Natural killer cell (primary cell): Measurements from ENCODE around the gene SLC25A21. TPM values are rescaled to one million over a fixed set of nuclear protein-coding genes. Genes with fewer than 3 reads are reported as not detected.

ENCODE experiments used
- ATAC-seq, 3 donors: fragments of 150-1000 bp in 2 of 3; fragments of 200-7000 bp in 1 of 3; cut with Tn5 transposase; 1 replicate in 1 of 3; 2 replicates in 2 of 3; pipeline ENCODE4 v1.10.0; 2021; ENCODE audit warnings: mild to moderate bottlenecking in 2 of 3, moderate library complexity in 2 of 3
- DNase-seq, 2 donors: peaks; one replicate each; pipeline versions ENCODE4 v3.0.0 to v3.0.0-alpha.2; 2013 to 2021; ENCODE audit warnings: mixed read lengths in 1 of 2
- H3K27ac ChIP-seq: one replicate; pipeline ENCODE4 v1.5.1; 2013; ENCODE audit warnings: mild to moderate bottlenecking, low read length
- H3K27me3 ChIP-seq: one replicate; pipeline ENCODE4 v1.6.1; 2013; ENCODE audit warnings: low read length; ENCODE audit not compliant: control insufficient read depth, insufficient read depth
- H3K36me3 ChIP-seq: one replicate; pipeline ENCODE4 v1.6.1; 2013; ENCODE audit warnings: low read length; ENCODE audit not compliant: control insufficient read depth, insufficient read depth
- H3K4me1 ChIP-seq: one replicate; pipeline ENCODE4 v1.6.1; 2013; ENCODE audit warnings: low read length; ENCODE audit not compliant: control insufficient read depth, insufficient read depth
- H3K4me3 ChIP-seq: one replicate; pipeline ENCODE4 v1.5.1; 2013; ENCODE audit warnings: low read length
- H3K9me3 ChIP-seq: one replicate; pipeline ENCODE4 v1.6.1; 2013; ENCODE audit warnings: low read length; ENCODE audit not compliant: control insufficient read depth, insufficient read depth
- H3K27ac Mint-ChIP-seq, 2 donors: one replicate each; pipeline ENCODE4 v1.8.0; 2022; ENCODE audit warnings: mild to moderate bottlenecking in 2 of 2, mixed read lengths in 2 of 2, moderate library complexity in 1 of 2
- H3K27me3 Mint-ChIP-seq, 2 donors: one replicate each; pipeline ENCODE4 v1.8.0; 2022; ENCODE audit warnings: low read depth in 2 of 2, mixed read lengths in 2 of 2
- H3K36me3 Mint-ChIP-seq: one replicate; pipeline ENCODE4 v1.8.0; 2022; ENCODE audit warnings: mixed read lengths
- H3K4me1 Mint-ChIP-seq, 2 donors: one replicate each; pipeline ENCODE4 v1.8.0; 2022; ENCODE audit warnings: mixed read lengths in 2 of 2
- H3K4me3 Mint-ChIP-seq: one replicate; pipeline ENCODE4 v1.8.0; 2022; ENCODE audit warnings: mild to moderate bottlenecking, moderate library complexity, mixed read lengths
- H3K9me3 Mint-ChIP-seq, 2 donors: one replicate each; pipeline ENCODE4 v1.8.0; 2022; ENCODE audit warnings: mixed read lengths in 2 of 2
- whole genome bisulfite sequencing: methylation state at CpG from one replicate; pipeline ENCODE4 v1.1.7; 2013; ENCODE audit warnings: missing lambda C conversion rate; ENCODE audit not compliant: insufficient coverage; 5-methylcytosine and 5-hydroxymethylcytosine counted together
- intact Hi-C: fragments of 100-400 bp; cut with micrococcal nuclease; formaldehyde crosslinking; loops from one replicate; pipeline ENCODE4 v1.14.2; 2022
- total RNA-seq, 4 donors: library from RNA; stranded (reverse); fragments of 120-200 nt in 1 of 4; gene quantifications; one replicate each; pipeline versions ENCODE4 v1.2.3 to v1.2.4, GENCODE V29; 2013 to 2022
- TF ChIP-seq, protein P1 (sequence below): fragments of 200-600 bp; IDR thresholded peaks from one replicate; pipeline ENCODE4 v1.8.0; 2022; ENCODE audit warnings: antibody characterized with exemption

SLC25A21 gene
- total RNA-seq, 3 donors from 2014 or later (not counting 1 experiment from before 2014, with no cell fraction given) = not detected

GRCh38 chr14:37122919-37123639 lies 49.3 kb downstream of the SLC25A21 start:
- WGBS = 77% methylated on average over 7 of the region's 7 CpGs
- no peak for ATAC-seq
- H3K9me3 ChIP-seq = no peaks in the 10 kb centered on the region
- H3K9me3 Mint-ChIP-seq = peaks cover 2 to 5% of the 10 kb centered on the region in 2 donors
- H3K27me3 Mint-ChIP-seq = no peaks in the 10 kb centered on the region
- H3K27ac Mint-ChIP-seq = no peak overlapping the region
- TF ChIP-seq, protein P1, sequence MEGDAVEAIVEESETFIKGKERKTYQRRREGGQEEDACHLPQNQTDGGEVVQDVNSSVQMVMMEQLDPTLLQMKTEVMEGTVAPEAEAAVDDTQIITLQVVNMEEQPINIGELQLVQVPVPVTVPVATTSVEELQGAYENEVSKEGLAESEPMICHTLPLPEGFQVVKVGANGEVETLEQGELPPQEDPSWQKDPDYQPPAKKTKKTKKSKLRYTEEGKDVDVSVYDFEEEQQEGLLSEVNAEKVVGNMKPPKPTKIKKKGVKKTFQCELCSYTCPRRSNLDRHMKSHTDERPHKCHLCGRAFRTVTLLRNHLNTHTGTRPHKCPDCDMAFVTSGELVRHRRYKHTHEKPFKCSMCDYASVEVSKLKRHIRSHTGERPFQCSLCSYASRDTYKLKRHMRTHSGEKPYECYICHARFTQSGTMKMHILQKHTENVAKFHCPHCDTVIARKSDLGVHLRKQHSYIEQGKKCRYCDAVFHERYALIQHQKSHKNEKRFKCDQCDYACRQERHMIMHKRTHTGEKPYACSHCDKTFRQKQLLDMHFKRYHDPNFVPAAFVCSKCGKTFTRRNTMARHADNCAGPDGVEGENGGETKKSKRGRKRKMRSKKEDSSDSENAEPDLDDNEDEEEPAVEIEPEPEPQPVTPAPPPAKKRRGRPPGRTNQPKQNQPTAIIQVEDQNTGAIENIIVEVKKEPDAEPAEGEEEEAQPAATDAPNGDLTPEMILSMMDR = no peak
- DNase-seq = no peak
- H3K4me3 ChIP-seq = no peak overlapping the region
- no peaks in the 10 kb centered on the region for H3K4me1 Mint-ChIP-seq
- intact Hi-C loops = no loop called here
- no peaks in the 10 kb centered on the region for H3K4me1 ChIP-seq
- no peak overlapping the region for H3K4me3 Mint-ChIP-seq
- H3K27me3 ChIP-seq = no peaks in the 10 kb centered on the region
- H3K36me3 Mint-ChIP-seq = no peaks in the 10 kb centered on the region
- H3K36me3 ChIP-seq = no peaks in the 10 kb centered on the region
- H3K27ac ChIP-seq = no peak overlapping the region

DNA sequence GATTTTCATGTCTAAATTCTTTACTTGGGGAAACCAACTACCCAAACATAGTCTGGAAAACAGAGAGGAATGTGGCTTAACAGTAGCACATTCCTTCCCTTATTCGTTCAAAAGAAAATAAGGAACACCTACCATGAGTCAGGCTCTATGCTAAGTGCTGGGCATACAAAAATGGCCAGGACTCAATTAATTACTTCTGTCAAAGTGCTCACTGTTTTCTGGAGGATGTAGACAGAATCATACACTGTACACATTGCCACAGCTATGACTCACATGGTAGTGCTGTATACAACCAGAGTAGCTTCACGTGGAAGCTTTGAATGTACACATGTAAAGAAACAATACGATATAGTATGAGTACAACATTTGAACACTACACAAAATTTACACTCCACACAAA lies 50.1 kb downstream of the SLC25A21 start:
- Histone ChIP-seq H3K9me3 (no peaks in the 10 kb centered on the region), H3K4me1 (no peaks in the 10 kb centered on the region), H3K36me3 (no peaks in the 10 kb centered on the region), H3K4me3 (no peak overlapping the region), H3K27me3 (no peaks in the 10 kb centered on the region), H3K27ac (no peak overlapping the region)
- Mint-ChIP-seq H3K4me1 (no peaks in the 10 kb centered on the region), H3K9me3 (peaks cover under 1 to 5% of the 10 kb centered on the region in 2 donors), H3K27me3 (no peaks in the 10 kb centered on the region), H3K27ac (no peak overlapping the region), H3K36me3 (no peaks in the 10 kb centered on the region), H3K4me3 (no peak overlapping the region)
- TF ChIP-seq, protein P1 = no peak
- intact Hi-C loops = no loop called here
- 0% methylated on average over 1 of the region's 3 CpGs for WGBS
- ATAC-seq (no peak), DNase-seq (no peak)

- Histone ChIP-seq H3K27ac (no peak overlapping the region), H3K36me3 (no peaks in the 10 kb centered on the region), H3K9me3 (no peaks in the 10 kb centered on the region), H3K27me3 (no peaks in the 10 kb centered on the region), H3K4me1 (no peaks in the 10 kb centered on the region), H3K4me3 (no peak overlapping the region)
- Mint-ChIP-seq H3K4me1 (no peaks in the 10 kb centered on the region), H3K27ac (no peak overlapping the region), H3K4me3 (no peak overlapping the region), H3K27me3 (no peaks in the 10 kb centered on the region), H3K36me3 (no peaks in the 10 kb centered on the region), H3K9me3 (peaks cover 3 to 5% of the 10 kb centered on the region in 2 donors)
- intact Hi-C loops = no loop called here
- 62% methylated on average over 3 of the region's 4 CpGs for WGBS
- TF ChIP-seq, protein P1 = no peak
- ATAC-seq (no peak), DNase-seq (no peak)
Measured at GRCh38 chr14:37118673-37119366, 53.6 kb downstream of the SLC25A21 start.
